ENCODE results near the gene FAAP100.

The FAAP100 gene

DNA sequence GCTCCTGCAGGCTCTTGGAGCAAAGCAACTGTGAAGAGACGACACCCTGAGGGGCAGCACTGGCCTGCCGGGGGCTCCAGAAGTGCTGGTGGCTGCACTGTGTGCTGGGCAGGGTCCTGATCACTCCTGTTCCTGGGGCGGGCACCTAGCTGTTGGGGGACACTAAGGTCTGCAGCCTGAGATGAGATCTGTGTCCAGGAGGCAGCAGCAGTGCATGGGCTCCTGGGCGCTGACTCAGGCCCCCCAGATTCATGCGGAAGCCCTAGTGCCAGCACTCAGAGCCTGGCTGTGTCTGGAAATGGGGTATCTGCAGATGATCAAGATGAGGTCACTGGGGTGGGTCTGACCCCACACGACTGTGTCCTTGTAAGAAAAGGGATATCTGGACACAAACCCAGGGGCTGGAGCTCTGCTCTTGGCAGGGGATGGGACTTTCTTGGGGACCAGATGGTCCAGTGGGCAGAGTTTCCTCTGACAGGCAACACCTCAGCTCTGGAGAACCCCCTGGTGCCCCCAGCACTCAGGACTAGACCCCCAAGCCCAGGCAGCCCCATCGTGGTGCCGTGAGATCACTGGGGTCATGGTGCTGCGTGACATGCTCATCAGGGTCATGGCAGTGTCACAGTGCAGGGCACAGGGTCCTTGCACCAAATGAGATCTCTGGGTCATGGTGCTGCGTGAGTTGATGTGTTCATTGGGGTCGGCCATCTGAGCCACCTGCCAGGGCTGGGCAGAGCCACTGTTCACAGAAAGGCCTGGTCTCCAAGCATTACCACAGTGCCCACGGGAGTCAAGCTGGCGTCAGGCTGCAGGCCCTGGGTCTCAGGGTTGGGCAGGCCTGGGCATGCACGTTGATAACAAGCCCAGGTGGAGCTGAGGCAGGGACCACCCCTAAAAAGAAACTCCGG is 9.5 kb downstream of the FAAP100 start:
- no peaks in the 10 kb centered on the region for H3K4me1 ChIP-seq (ENCODE audit: control insufficient read depth, insufficient read depth, low read length)
- no peaks in the 10 kb centered on the region for H3K27me3 ChIP-seq (ENCODE audit: control insufficient read depth, insufficient read depth, low read length)
- peaks cover 63% of the 10 kb centered on the region for H3K36me3 ChIP-seq (ENCODE audit: insufficient read depth, low read length)
- no peak overlapping the region for H3K4me3 ChIP-seq (ENCODE audit: low read length)
- H3K9ac ChIP-seq (ENCODE audit: low read depth, low read length) = no peak overlapping the region
- no peak overlapping the region for H3K4me2 ChIP-seq (ENCODE audit: low read length)
- no peaks in the 10 kb centered on the region for H3K9me3 ChIP-seq (replicated peaks; ENCODE audit: low read length)

DNA sequence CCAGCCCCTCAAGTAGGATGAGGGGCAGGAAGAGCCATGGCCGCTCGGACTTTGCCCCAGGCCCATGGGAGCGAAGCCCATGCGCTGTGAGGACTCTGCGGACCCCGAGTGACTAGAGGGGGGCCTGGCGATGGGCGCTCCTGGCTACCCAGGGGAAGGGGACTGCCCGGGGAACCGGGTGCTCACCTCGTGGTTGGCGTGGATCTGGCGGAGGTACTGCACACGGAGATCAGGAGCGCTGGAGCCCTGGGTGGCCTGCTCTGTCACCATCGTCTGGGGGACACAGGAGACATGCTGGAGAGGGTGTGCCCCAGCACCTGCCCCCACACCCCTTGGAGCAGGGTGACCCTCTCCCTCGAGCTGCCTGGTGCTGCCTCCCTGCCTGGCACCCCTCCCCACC is 11.0 kb downstream of the FAAP100 start:
- Histone ChIP-seq H3K9ac (ENCODE audit: low read depth, low read length) (no peak overlapping the region), H3K36me3 (ENCODE audit: insufficient read depth, low read length) (peaks cover 52% of the 10 kb centered on the region), H3K9me3 (replicated peaks; ENCODE audit: low read length) (no peaks in the 10 kb centered on the region), H3K4me2 (ENCODE audit: low read length) (no peak overlapping the region), H3K27me3 (ENCODE audit: control insufficient read depth, insufficient read depth, low read length) (peaks cover 13% of the 10 kb centered on the region), H3K4me3 (ENCODE audit: low read length) (no peak overlapping the region), H3K4me1 (ENCODE audit: control insufficient read depth, insufficient read depth, low read length) (no peaks in the 10 kb centered on the region)

DNA sequence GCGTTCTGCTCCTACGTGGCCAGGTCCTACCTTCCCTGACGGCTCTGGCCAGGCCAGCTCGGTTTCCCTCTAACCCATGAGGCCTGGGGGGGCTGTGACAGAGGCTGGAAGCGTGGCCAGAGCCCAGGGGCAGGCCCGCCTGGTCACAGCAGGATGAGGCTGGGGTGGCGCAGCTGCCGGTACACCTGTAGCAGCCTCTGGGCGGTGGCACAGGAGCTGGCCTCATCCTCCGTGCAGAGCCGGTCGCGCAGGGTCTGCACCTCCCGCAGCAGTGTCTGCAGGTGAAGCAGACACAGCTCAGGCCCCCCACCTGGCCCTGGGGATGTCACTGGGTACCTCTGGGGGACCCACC is 11.5 kb downstream of the FAAP100 start:
- Histone ChIP-seq H3K36me3 (ENCODE audit: insufficient read depth, low read length) (peaks cover 47% of the 10 kb centered on the region), H3K4me2 (ENCODE audit: low read length) (no peak overlapping the region), H3K9ac (ENCODE audit: low read depth, low read length) (no peak overlapping the region), H3K4me3 (ENCODE audit: low read length) (no peak overlapping the region), H3K4me1 (ENCODE audit: control insufficient read depth, insufficient read depth, low read length) (no peaks in the 10 kb centered on the region), H3K9me3 (replicated peaks; ENCODE audit: low read length) (no peaks in the 10 kb centered on the region), H3K27me3 (ENCODE audit: control insufficient read depth, insufficient read depth, low read length) (peaks cover 17% of the 10 kb centered on the region)

DNA sequence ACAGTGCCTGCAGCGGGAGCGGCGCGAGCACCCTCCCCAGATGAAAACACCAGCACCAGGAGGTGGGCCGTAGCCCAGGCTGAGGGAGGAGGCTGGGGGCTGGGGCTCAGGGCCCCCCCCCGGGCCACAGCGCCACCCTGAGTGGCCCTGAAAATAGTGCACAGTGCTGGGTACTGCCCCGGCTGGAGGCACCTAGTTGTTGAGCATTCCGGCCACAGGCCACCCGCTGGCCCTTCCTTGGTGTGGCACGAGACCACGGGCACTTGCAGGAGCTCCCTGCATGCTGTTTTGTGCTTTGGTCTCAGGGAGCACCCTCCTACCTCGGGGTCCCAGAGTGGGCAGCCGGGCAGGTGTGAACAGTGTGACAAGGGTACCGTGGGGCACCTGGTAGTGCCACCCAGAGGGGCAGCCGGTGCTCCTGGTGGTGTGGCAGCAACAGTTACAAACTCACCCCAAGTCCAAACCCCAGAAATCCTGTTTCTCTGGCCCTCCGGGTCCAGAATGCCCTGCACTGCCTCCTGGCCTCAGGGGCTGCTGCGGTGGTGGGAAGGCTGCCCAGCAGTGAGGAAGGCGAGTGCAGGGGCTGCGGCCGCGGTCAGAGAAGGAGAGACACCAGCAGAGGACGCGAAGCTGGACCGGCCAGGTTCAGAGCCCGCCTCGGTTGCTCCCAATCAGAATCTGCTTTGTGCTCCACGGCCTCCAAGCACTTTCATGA is 12.0 kb downstream of the FAAP100 start:
- peaks cover 17% of the 10 kb centered on the region for H3K27me3 ChIP-seq (ENCODE audit: control insufficient read depth, insufficient read depth, low read length)
- H3K4me2 ChIP-seq (ENCODE audit: low read length) = no peak overlapping the region
- no peaks in the 10 kb centered on the region for H3K4me1 ChIP-seq (ENCODE audit: control insufficient read depth, insufficient read depth, low read length)
- H3K9ac ChIP-seq (ENCODE audit: low read depth, low read length) = no peak overlapping the region
- peaks cover 42% of the 10 kb centered on the region for H3K36me3 ChIP-seq (ENCODE audit: insufficient read depth, low read length)
- no peak overlapping the region for H3K4me3 ChIP-seq (ENCODE audit: low read length)
- H3K9me3 ChIP-seq (replicated peaks; ENCODE audit: low read length) = no peaks in the 10 kb centered on the region

DNA sequence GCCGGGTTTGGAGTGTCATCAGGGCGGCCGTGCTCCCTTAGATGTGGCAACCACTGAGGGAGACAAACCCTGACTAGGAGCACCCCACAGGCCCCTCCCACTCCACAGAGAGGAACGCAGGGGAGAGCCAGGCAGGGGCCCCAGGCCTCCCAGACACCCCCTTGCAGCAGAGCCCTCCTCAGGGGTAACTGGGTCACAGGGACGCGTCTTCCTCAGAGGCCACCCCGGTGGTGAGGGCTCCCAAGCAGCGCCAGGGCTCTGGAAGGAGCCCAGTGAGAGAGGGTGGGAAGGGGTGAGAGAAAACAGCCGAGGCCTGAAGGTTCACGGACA is 12.6 kb downstream of the FAAP100 start:
- Histone ChIP-seq H3K27me3 (ENCODE audit: control insufficient read depth, insufficient read depth, low read length) (peaks cover 17% of the 10 kb centered on the region), H3K36me3 (ENCODE audit: insufficient read depth, low read length) (peaks cover 38% of the 10 kb centered on the region), H3K4me2 (ENCODE audit: low read length) (no peak overlapping the region), H3K4me1 (ENCODE audit: control insufficient read depth, insufficient read depth, low read length) (no peaks in the 10 kb centered on the region), H3K4me3 (ENCODE audit: low read length) (no peak overlapping the region), H3K9me3 (replicated peaks; ENCODE audit: low read length) (no peaks in the 10 kb centered on the region), H3K9ac (ENCODE audit: low read depth, low read length) (no peak overlapping the region)

DNA sequence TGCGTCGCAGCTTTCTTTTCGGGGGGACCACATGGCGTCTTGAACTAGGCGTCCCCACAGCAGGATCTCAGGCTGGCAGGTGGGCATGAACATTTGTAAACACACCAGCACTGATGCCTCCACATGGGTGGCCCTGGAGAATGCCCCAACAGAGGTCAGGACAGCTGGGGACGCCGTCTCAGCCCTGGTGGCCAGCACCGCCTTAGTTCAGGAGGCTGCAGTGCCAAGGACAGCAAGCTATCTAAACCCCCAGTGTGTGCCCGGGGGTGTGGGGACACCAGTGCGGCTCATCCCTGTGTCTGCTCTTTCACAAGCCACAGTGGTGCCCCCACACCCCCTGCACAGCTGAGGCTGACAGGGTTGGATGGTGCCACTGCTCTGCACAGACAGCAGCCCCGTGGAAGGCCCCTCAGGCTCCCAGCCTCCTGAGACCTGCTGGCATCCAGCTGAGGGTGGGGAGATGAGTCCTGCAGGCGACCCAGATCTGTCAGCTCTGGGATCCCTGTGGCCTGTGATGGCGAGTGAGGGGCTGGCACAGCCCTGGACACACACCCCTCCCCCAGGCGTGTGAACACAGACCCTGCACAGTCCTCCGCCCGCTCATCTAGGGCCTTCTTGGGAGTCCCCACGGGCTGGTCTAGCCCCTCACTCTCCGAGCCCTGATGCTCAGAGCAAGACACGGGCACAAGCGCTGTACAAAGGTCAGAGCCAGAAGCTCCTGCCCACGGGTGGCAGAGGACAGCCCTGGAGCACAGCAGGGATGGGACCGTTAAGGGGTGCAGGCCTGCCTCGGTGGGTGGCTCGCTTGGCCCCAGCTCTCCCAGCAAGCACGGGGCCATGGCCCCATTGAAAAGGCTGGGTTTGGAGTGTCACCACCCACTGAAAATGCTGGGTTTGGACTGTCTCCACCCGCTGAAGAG is 13.2 kb downstream of the FAAP100 start:
- no peaks in the 10 kb centered on the region for H3K9me3 ChIP-seq (replicated peaks; ENCODE audit: low read length)
- H3K9ac ChIP-seq (ENCODE audit: low read depth, low read length) = no peak overlapping the region
- no peak overlapping the region for H3K4me3 ChIP-seq (ENCODE audit: low read length)
- H3K4me2 ChIP-seq (ENCODE audit: low read length) = no peak overlapping the region
- H3K4me1 ChIP-seq (ENCODE audit: control insufficient read depth, insufficient read depth, low read length) = peaks cover 3% of the 10 kb centered on the region
- H3K27me3 ChIP-seq (ENCODE audit: control insufficient read depth, insufficient read depth, low read length) = peaks cover 17% of the 10 kb centered on the region
- H3K36me3 ChIP-seq (ENCODE audit: insufficient read depth, low read length) = peaks cover 32% of the 10 kb centered on the region

DNA sequence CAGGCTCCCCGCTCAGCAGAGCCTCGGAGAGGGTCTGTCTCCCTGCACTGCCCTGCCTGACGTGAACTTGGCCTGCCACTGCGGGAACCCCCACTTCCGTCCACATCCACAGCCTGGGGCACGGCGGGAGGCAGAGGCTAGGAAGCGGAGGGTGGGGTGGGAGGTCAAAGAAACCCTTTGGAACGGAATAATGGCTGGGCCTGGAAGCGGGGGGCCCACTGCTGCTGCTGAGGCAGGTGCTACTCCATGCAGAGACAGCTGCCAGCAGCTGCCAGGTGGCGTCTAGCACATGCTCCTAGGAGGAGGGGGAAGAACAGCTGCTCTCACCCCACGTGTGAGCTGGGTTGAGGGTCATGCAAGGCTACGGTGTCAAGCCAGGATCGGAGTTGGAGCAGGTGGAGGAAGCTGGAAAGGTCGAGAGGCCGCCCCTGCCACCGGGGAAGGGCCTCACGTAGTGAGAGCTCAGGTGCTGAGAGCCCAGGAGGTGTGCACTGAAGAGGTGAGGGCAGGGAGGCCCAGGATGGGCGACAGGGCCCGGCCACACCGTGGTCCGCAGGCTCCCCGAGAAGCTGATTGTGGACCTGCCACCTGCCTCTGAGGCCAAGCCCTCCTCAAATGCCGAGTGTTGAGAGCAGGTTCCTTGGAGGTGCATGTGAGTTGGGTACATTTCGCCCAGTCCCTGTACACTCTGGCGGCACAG is 14.1 kb downstream of the FAAP100 start:
- Histone ChIP-seq H3K27me3 (ENCODE audit: control insufficient read depth, insufficient read depth, low read length) (peaks cover 17% of the 10 kb centered on the region), H3K36me3 (ENCODE audit: insufficient read depth, low read length) (peaks cover 24% of the 10 kb centered on the region), H3K4me2 (ENCODE audit: low read length) (no peak overlapping the region), H3K9ac (ENCODE audit: low read depth, low read length) (no peak overlapping the region), H3K4me1 (ENCODE audit: control insufficient read depth, insufficient read depth, low read length) (peaks cover 5% of the 10 kb centered on the region), H3K9me3 (replicated peaks; ENCODE audit: low read length) (no peaks in the 10 kb centered on the region), H3K4me3 (ENCODE audit: low read length) (no peak overlapping the region)

DNA sequence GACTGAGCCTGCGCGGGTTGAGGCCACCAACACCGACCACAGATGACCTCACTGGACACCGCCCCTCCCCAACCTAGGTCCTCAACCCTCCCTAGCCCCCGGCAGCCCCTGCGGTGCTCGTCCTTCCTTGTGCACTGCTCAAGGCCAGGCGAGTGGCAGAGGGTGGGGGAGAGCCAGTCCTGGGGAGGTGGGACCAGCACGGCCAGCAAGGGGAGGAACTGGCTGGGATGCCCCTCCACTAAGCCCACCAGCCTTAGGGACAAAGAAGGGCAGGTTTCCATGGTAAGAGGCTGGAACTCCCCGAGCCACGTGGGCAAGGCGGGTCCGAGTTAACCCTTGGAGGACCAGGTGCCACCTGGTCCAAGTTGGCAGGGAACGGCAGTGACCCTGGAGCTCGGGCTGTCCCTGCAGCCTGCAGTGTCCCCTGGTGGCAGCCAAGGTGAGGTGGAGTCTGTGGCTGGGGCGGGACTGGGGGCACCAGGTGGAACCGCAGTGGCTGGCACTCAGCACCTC is 14.8 kb downstream of the FAAP100 start:
- no peak overlapping the region for H3K9ac ChIP-seq (ENCODE audit: low read depth, low read length)
- H3K4me3 ChIP-seq (ENCODE audit: low read length) = no peak overlapping the region
- peaks cover 17% of the 10 kb centered on the region for H3K27me3 ChIP-seq (ENCODE audit: control insufficient read depth, insufficient read depth, low read length)
- H3K36me3 ChIP-seq (ENCODE audit: insufficient read depth, low read length) = peaks cover 18% of the 10 kb centered on the region
- peaks cover 5% of the 10 kb centered on the region for H3K4me1 ChIP-seq (ENCODE audit: control insufficient read depth, insufficient read depth, low read length)
- H3K4me2 ChIP-seq (ENCODE audit: low read length) = no peak overlapping the region
- no peaks in the 10 kb centered on the region for H3K9me3 ChIP-seq (replicated peaks; ENCODE audit: low read length)

DNA sequence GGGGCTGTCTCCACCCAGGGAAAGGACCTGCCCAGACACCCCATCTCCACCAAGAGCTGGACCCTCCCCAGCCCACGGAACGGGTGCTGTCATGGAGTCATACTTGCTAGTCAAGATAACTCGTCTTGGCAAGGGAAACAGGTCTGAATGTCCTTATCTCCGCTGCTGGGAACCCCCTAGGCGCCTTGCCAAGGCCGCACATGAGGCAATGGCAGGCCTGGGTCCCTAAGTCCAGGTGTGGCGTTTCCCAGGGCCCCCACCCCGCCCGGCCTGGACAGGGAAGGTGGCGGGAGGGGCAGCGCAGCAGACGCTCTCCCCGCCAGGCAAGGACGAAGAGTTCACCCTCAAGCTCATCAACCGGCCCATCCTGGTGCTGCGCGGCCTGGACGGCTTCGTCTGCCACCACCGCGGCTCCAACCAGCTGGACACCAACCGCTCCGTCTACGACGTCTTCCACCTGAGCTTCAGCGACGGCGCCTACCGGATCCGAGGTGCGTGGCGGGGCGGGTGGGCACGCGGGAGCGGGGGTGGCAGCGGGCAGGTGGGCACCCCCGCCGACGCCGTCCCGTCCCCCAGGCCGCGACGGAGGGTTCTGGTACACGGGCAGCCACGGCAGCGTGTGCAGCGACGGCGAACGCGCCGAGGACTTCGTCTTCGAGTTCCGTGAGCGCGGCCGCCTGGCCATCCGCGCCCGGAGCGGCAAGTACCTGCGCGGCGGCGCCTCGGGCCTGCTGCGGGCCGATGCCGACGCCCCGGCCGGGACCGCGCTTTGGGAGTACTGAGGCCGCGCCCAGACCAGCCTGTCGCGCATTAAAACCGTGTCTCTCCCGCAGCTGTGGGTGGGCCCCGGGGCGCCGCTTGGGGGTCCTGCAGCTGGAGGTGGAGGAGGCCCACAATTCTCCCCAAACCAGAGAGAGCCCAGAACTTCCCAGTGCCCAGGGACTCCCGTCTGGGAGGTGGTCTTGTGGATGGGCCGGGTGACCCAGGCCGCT is 15.6 kb downstream of the FAAP100 start:
- no peak overlapping the region for H3K4me2 ChIP-seq (ENCODE audit: low read length)
- H3K4me3 ChIP-seq (ENCODE audit: low read length) = no peak overlapping the region
- peaks cover 17% of the 10 kb centered on the region for H3K27me3 ChIP-seq (ENCODE audit: control insufficient read depth, insufficient read depth, low read length)
- H3K9me3 ChIP-seq (replicated peaks; ENCODE audit: low read length) = no peaks in the 10 kb centered on the region
- peaks cover 5% of the 10 kb centered on the region for H3K4me1 ChIP-seq (ENCODE audit: control insufficient read depth, insufficient read depth, low read length)
- no peak overlapping the region for H3K9ac ChIP-seq (ENCODE audit: low read depth, low read length)
- peaks cover 16% of the 10 kb centered on the region for H3K36me3 ChIP-seq (ENCODE audit: insufficient read depth, low read length)

All from skeletal muscle satellite cell (primary cell).